ENCODE data around the gene PEX5L.

The PEX5L gene

GRCh38 chr3:179806177-179806576 lies 230.6 kb downstream of the PEX5L start:
- Histone ChIP-seq H3K9me3 (replicated peaks; ENCODE audit: insufficient read depth, low read length) (no peaks in the 10 kb centered on the region), H3K4me1 (ENCODE audit: low read length) (no peaks in the 10 kb centered on the region), H3K36me3 (replicated peaks; ENCODE audit: insufficient read depth, low read length) (no peaks in the 10 kb centered on the region), H3K4me2 (ENCODE audit: low read depth, low read length) (no peak overlapping the region), H3K27me3 (replicated peaks; ENCODE audit: insufficient read depth, low read length) (no peaks in the 10 kb centered on the region), H3F3A (ENCODE audit: insufficient read depth, low read length) (no peaks in the 10 kb centered on the region), H3K79me2 (ENCODE audit: low read length) (no peaks in the 10 kb centered on the region), H4K20me1 (ENCODE audit: insufficient read depth, low read length) (no peaks in the 10 kb centered on the region), H3K9ac (ENCODE audit: low read length) (no peak overlapping the region), H3K9me2 (replicated peaks; ENCODE audit: insufficient read depth, low read length) (no peaks in the 10 kb centered on the region), H2AFZ (ENCODE audit: low read length) (no peak overlapping the region), H3K27ac (ENCODE audit: low read length) (no peak overlapping the region), H3K4me3 (ENCODE audit: low read length) (no peak overlapping the region)
- TF ChIP-seq EZH2 (optimal IDR thresholded peaks at IDR 0.05; ENCODE audit: low read depth, low read length) (no peak), EZH2phosphoT487 (IDR thresholded peaks at IDR 0.05; ENCODE audit: low read length) (no peak), CTCF (IDR thresholded peaks at IDR 0.05; ENCODE audit: low read length) (no peak)
- no peak for DNase-seq

- Histone ChIP-seq H2AFZ (ENCODE audit: low read length) (no peak overlapping the region), H3K4me2 (ENCODE audit: low read depth, low read length) (no peak overlapping the region), H3K79me2 (ENCODE audit: low read length) (no peaks in the 10 kb centered on the region), H3K27ac (ENCODE audit: low read length) (no peak overlapping the region), H3K27me3 (replicated peaks; ENCODE audit: insufficient read depth, low read length) (no peaks in the 10 kb centered on the region), H3F3A (ENCODE audit: insufficient read depth, low read length) (no peaks in the 10 kb centered on the region), H3K9me3 (replicated peaks; ENCODE audit: insufficient read depth, low read length) (no peaks in the 10 kb centered on the region), H3K4me3 (ENCODE audit: low read length) (no peak overlapping the region), H3K9ac (ENCODE audit: low read length) (no peak overlapping the region), H3K36me3 (replicated peaks; ENCODE audit: insufficient read depth, low read length) (no peaks in the 10 kb centered on the region), H3K9me2 (replicated peaks; ENCODE audit: insufficient read depth, low read length) (no peaks in the 10 kb centered on the region), H4K20me1 (ENCODE audit: insufficient read depth, low read length) (no peaks in the 10 kb centered on the region), H3K4me1 (ENCODE audit: low read length) (no peaks in the 10 kb centered on the region)
- DNase-seq, result no peak
- no peak for TF ChIP-seq CTCF (IDR thresholded peaks at IDR 0.05; ENCODE audit: low read length)
- TF ChIP-seq EZH2 (optimal IDR thresholded peaks at IDR 0.05; ENCODE audit: low read depth, low read length), result no peak
- no peak for TF ChIP-seq EZH2phosphoT487 (IDR thresholded peaks at IDR 0.05; ENCODE audit: low read length)
These were observed 234.9 kb downstream of the PEX5L start for GRCh38 chr3:179801856-179802255.

- H3K27me3 ChIP-seq (replicated peaks; ENCODE audit: insufficient read depth, low read length), result no peaks in the 10 kb centered on the region
- H3K4me1 ChIP-seq (ENCODE audit: low read length), result no peaks in the 10 kb centered on the region
These were observed 235.5 kb downstream of the PEX5L start for GRCh38 chr3:179801263-179801662.

More at GRCh38 chr3:179801263-179801662, 235.5 kb downstream of the PEX5L start:
- Histone ChIP-seq H3K9me3 (replicated peaks; ENCODE audit: insufficient read depth, low read length) (no peaks in the 10 kb centered on the region), H4K20me1 (ENCODE audit: insufficient read depth, low read length) (no peaks in the 10 kb centered on the region), H3K27ac (ENCODE audit: low read length) (no peak overlapping the region), H2AFZ (ENCODE audit: low read length) (no peak overlapping the region), H3K79me2 (ENCODE audit: low read length) (no peaks in the 10 kb centered on the region), H3K4me3 (ENCODE audit: low read length) (no peak overlapping the region), H3K9me2 (replicated peaks; ENCODE audit: insufficient read depth, low read length) (no peaks in the 10 kb centered on the region), H3K4me2 (ENCODE audit: low read depth, low read length) (no peak overlapping the region), H3K36me3 (replicated peaks; ENCODE audit: insufficient read depth, low read length) (no peaks in the 10 kb centered on the region), H3F3A (ENCODE audit: insufficient read depth, low read length) (no peaks in the 10 kb centered on the region), H3K9ac (ENCODE audit: low read length) (no peak overlapping the region)
- TF ChIP-seq CTCF (IDR thresholded peaks at IDR 0.05; ENCODE audit: low read length), result no peak
- no peak for TF ChIP-seq EZH2phosphoT487 (IDR thresholded peaks at IDR 0.05; ENCODE audit: low read length)
- no peak for TF ChIP-seq EZH2 (optimal IDR thresholded peaks at IDR 0.05; ENCODE audit: low read depth, low read length)
- DNase-seq, result no peak

All from MM.1S (cell line).